GM12878 (cell line): ENCODE results near the gene PALLD. TPM values are rescaled to one million over a fixed set of nuclear protein-coding genes. Genes with fewer than 3 reads are reported as not detected.

Source experiments
- ATAC-seq: fragments of 200-7000 bp; cut with Tn5 transposase; 3 replicates; pipeline ENCODE4 v1.9.1; 2020; ENCODE audit warnings: mild to moderate bottlenecking, moderate library complexity
- BruUV-seq: library from RNA; stranded (reverse); fragments of 400-500 nt; replicated peaks from 2 replicates; lab custom pipeline; 2021; lab: Mats Ljungman, UMichigan
- CTCF ChIA-PET: fragments of 300-600 bp; sonication (Branson Sonifier 250); formaldehyde crosslinking; extraction: SDS; loops from one replicate; lab custom pipeline; 2021; ENCODE audit warnings: inconsistent platforms; lab: Yijun Ruan, JAX
- POLR2A ChIA-PET: fragments of 350-600 bp; formaldehyde crosslinking; extraction: SDS; loops from one replicate; lab custom pipeline; 2021; ENCODE audit warnings: inconsistent platforms; lab: Charles Lee
- RAD21 ChIA-PET: fragments of 300-600 bp; sonication (Branson Sonifier 250); formaldehyde crosslinking; loops from one replicate; lab custom pipeline; 2023; ENCODE audit warnings: antibody characterized with exemption; ENCODE audit not compliant: unreplicated experiment; lab: Charles Lee
- SMC1A ChIA-PET: fragments of 300-600 bp; sonication (Branson Sonifier 250); formaldehyde crosslinking; loops from one replicate; lab custom pipeline; 2023; ENCODE audit not compliant: unreplicated experiment, uncharacterized antibody; lab: Charles Lee
- DNase-seq: peaks from one replicate; pipeline ENCODE4 v3.0.0-alpha.2; 2011; ENCODE audit warnings: low read depth, low spot score
- FAIRE-seq: peaks from 3 replicates; lab custom pipeline; 2011; peaks lifted over from hg19 to GRCh38; lab: Jason Lieb, UNC
- H2AFZ ChIP-seq: 2 replicates; pipeline ENCODE4 v1.6.0; 2011; ENCODE audit warnings: low read depth, low read length, control low read depth; ENCODE audit not compliant: control insufficient read depth
- H3K27ac ChIP-seq: 2 replicates; pipeline ENCODE4 v1.5.1; 2011; ENCODE audit warnings: control low read depth; ENCODE audit not compliant: control insufficient read depth, insufficient read depth
- H3K27me3 ChIP-seq, 2 experiments: replicated peaks in 1 of 2; 2 replicates each; pipeline versions ENCODE4 v1.6.0 to v1.6.1; 2011; ENCODE audit warnings: low read length in 1 of 2; ENCODE audit not compliant: control insufficient read depth in 2 of 2, insufficient read depth in 2 of 2
- H3K36me3 ChIP-seq, 2 experiments: 2 replicates each; pipeline ENCODE4 v1.5.1; 2011; ENCODE audit warnings: low read length in 1 of 2; ENCODE audit not compliant: control insufficient read depth in 2 of 2, insufficient read depth in 2 of 2
- H3K4me1 ChIP-seq: 2 replicates; pipeline ENCODE4 v1.6.1; 2011; ENCODE audit warnings: mild to moderate bottlenecking, low read length, moderate library complexity, mixed read lengths; ENCODE audit not compliant: control insufficient read depth, insufficient read depth
- H3K4me2 ChIP-seq: 2 replicates; pipeline ENCODE4 v1.6.0; 2011; ENCODE audit warnings: control low read depth; ENCODE audit not compliant: control insufficient read depth, insufficient read depth
- H3K4me3 ChIP-seq: fragments of 200-600 bp; sonication (generic); 2 replicates; pipeline ENCODE4 v1.5.1; 2016
- H3K79me2 ChIP-seq: 2 replicates; pipeline ENCODE4 v1.6.0; 2011; ENCODE audit warnings: low read length; ENCODE audit not compliant: control insufficient read depth, insufficient read depth
- H3K9ac ChIP-seq: 2 replicates; pipeline ENCODE4 v1.8.0; 2011; ENCODE audit warnings: low read length, control low read depth, mixed read lengths; ENCODE audit not compliant: control insufficient read depth, insufficient read depth
- H3K9me3 ChIP-seq: replicated peaks from 3 replicates; pipeline ENCODE4 v1.5.1; 2011; ENCODE audit warnings: mild to moderate bottlenecking, low read length; ENCODE audit not compliant: control insufficient read depth, insufficient read depth
- H4K20me1 ChIP-seq: 2 replicates; pipeline ENCODE4 v1.6.0; 2011; ENCODE audit not compliant: control insufficient read depth, insufficient read depth
- BACH1 ChIP-seq: fragments of 450-650 bp; IDR thresholded peaks from 2 replicates; pipeline ENCODE4 v1.6.1; 2017; ENCODE audit warnings: mild to moderate bottlenecking, borderline replicate concordance
- CEBPZ ChIP-seq: fragments of 150-350 bp; IDR thresholded peaks from 2 replicates; pipeline ENCODE4 v1.6.1; 2016; ENCODE audit warnings: low read depth, low read length
- E4F1 ChIP-seq: fragments of 450-650 bp; IDR thresholded peaks from 2 replicates; pipeline ENCODE4 v1.6.1; 2018; ENCODE audit warnings: borderline replicate concordance, mild to moderate bottlenecking; ENCODE audit not compliant: partially characterized antibody
- NBN ChIP-seq: fragments of 450-650 bp; IDR thresholded peaks from 2 replicates; pipeline ENCODE4 v1.6.1; 2016
- PAX5 ChIP-seq: IDR thresholded peaks from 2 replicates; pipeline ENCODE4 v1.6.1; 2011; ENCODE audit warnings: low read depth, low read length, borderline replicate concordance
- POLR2AphosphoS2 ChIP-seq: IDR thresholded peaks from 2 replicates; pipeline ENCODE4 v1.6.1; 2011; ENCODE audit warnings: low read depth, mild to moderate bottlenecking, low read length, improper control_type of control experiment, moderate library complexity
- SMARCA5 ChIP-seq: fragments of 450-650 bp; IDR thresholded peaks from 2 replicates; pipeline ENCODE4 v1.6.1; 2017; ENCODE audit warnings: mild to moderate bottlenecking
- TCF12 ChIP-seq: IDR thresholded peaks from 2 replicates; pipeline ENCODE4 v1.6.1; 2011; ENCODE audit warnings: low read depth, mild to moderate bottlenecking, low read length
- ZSCAN29 ChIP-seq: fragments of 450-650 bp; IDR thresholded peaks from 2 replicates; pipeline ENCODE4 v1.6.1; 2017; ENCODE audit warnings: mild to moderate bottlenecking, moderate library complexity
- WGBS: methylation state at CpG from one replicate; pipeline ENCODE4 v1.1.6; 2016; ENCODE audit warnings: low lambda C conversion rate; ENCODE audit not compliant: insufficient replicate concordance, insufficient coverage; ENCODE audit errors: missing lambda C conversion rate; 5-methylcytosine and 5-hydroxymethylcytosine counted together
- in situ Hi-C: fragments of 300-500 bp; cut with MboI; formaldehyde crosslinking; loops from 9 replicates; pipeline ENCODE4 v1.14.3; 2018; ENCODE audit warnings: mixed read lengths
- intact Hi-C: fragments of 100-400 bp; cut with micrococcal nuclease; formaldehyde crosslinking; loops from one replicate; pipeline ENCODE4 v1.14.2; 2022; ENCODE audit not compliant: unreplicated experiment
- polyA plus RNA-seq, 11 experiments: library from polyadenylated mRNA; depleted of rRNA in 4 of 11; unstranded in 6 of 11; stranded (reverse) in 5 of 11; fragments of >200 nt; fragmentation: Nextera tagmentation in 4 of 11; fragmentation: Illumina TruSeq in 1 of 11; extraction: Ambion mirVana in 4 of 11; extraction: Trizol in 1 of 11; gene quantifications; 1 replicate in 1 of 11; 2 replicates in 10 of 11; pipeline versions ENCODE4 v1.2.1 to v1.2.3, GENCODE V29; 2011 to 2016; ENCODE audit warnings: inconsistent platforms in 2 of 11, missing spikeins in 2 of 11, low read depth in 1 of 11
- total RNA-seq, 4 experiments: library from RNA; depleted of rRNA in 3 of 4; stranded (reverse); fragments of >200 nt in 3 of 4; fragmentation: Illumina TruSeq in 1 of 4; extraction: Trizol in 1 of 4; gene quantifications; 2 replicates each; pipeline versions ENCODE4 v1.2.1 to v1.2.3, GENCODE V29; 2013 to 2021

PALLD gene
- total and polyA plus RNA-seq, 10 of the 15 experiments (the other 5 are each of a cell fraction or from before 2014, with no cell fraction given) = 1.0 to 7.7 (median 1.7) TPM

GRCh38 chr4:168636506-168637196 is 139.8 kb downstream of the PALLD start:
- in situ Hi-C loops (no loop called here), intact Hi-C loops (no loop called here)
- Histone ChIP-seq H2AFZ (no peak overlapping the region), H3K27me3 (peaks cover 4% of the 10 kb centered on the region in 2 experiments), H3K9me3 (no peaks in the 10 kb centered on the region), H3K4me3 (no peak overlapping the region), H3K4me2 (no peak overlapping the region), H3K36me3 (no peaks in the 10 kb centered on the region), H3K4me1 (no peaks in the 10 kb centered on the region), H3K27ac (no peak overlapping the region), H3K9ac (no peak overlapping the region), H4K20me1 (no peaks in the 10 kb centered on the region), H3K79me2 (no peaks in the 10 kb centered on the region)
- FAIRE-seq = no peak
- BruUV-seq = no TSS peak
- TF ChIP-seq PAX5 (no peak), POLR2AphosphoS2 (no peak), TCF12 (no peak), CEBPZ (no peak), SMARCA5 (no peak), ZSCAN29 (no peak), BACH1 (no peak), NBN (no peak), E4F1 (no peak)
- CTCF ChIA-PET = no interaction called here
- ATAC-seq = no peak
- POLR2A ChIA-PET = no interaction called here
- SMC1A ChIA-PET = interaction anchor here (1.0 to 2.3 kb wide), 2 partner anchors 11 to 51 kb away, joined by 3 to 6 read pairs; no protein-coding TSS in a partner anchor
- DNase-seq = no peak
- RAD21 ChIA-PET = no interaction called here
- WGBS = 20% methylated on average over 3 of the region's 3 CpGs
